Thyroid gland (tissue), 4 donors: ENCODE results near the gene PTPN21.

Source experiments
- POLR2A ChIP-seq, 2 donors: fragments of 450-650 bp; IDR thresholded peaks; one replicate each; pipeline ENCODE4 v1.6.1; 2017; ENCODE audit warnings: antibody characterized with exemption in 2 of 2, mild to moderate bottlenecking in 2 of 2, moderate library complexity in 1 of 2
- TF ChIP-seq, protein P1 (sequence below), 6 experiments: fragments of 200-600 bp in 3 of 6; fragments of 450-650 bp in 3 of 6; sonication (generic) in 3 of 6; IDR thresholded peaks; one replicate each; pipeline ENCODE4 v1.5.1; 2016 to 2019; ENCODE audit warnings: antibody characterized with exemption in 6 of 6, mild to moderate bottlenecking in 2 of 6, inconsistent platforms in 1 of 6, moderate library complexity in 1 of 6

DNA sequence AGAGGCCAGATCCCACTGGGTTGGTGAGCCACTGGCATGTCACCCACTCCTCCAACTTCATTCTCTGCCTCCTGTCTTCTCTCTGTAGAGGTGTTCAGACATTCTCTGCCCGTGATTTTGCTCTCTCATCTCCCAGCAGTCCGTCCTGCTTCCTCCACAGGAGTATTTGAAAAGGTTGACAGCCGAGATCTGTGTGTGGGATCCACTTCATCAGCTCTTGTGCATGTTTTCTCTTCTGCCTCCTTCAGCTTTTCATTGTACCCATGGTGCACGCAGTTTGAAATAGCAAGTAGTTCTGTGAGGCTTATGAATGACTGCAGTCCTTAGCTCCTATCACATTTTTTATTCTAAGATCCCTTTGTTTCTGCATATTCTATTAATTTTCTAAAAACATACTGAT, 42.8 kb upstream of the PTPN21 start:
- TF ChIP-seq, protein P1, sequence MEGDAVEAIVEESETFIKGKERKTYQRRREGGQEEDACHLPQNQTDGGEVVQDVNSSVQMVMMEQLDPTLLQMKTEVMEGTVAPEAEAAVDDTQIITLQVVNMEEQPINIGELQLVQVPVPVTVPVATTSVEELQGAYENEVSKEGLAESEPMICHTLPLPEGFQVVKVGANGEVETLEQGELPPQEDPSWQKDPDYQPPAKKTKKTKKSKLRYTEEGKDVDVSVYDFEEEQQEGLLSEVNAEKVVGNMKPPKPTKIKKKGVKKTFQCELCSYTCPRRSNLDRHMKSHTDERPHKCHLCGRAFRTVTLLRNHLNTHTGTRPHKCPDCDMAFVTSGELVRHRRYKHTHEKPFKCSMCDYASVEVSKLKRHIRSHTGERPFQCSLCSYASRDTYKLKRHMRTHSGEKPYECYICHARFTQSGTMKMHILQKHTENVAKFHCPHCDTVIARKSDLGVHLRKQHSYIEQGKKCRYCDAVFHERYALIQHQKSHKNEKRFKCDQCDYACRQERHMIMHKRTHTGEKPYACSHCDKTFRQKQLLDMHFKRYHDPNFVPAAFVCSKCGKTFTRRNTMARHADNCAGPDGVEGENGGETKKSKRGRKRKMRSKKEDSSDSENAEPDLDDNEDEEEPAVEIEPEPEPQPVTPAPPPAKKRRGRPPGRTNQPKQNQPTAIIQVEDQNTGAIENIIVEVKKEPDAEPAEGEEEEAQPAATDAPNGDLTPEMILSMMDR (IDR thresholded peaks at IDR 0.05): no peak
- TF ChIP-seq POLR2A (IDR thresholded peaks at IDR 0.05): no peak
